GM12873 (cell line): ENCODE results near the gene GSTM2.

Experiments used
- CTCF ChIP-seq: IDR thresholded peaks from 2 replicates; pipeline ENCODE4 v1.5.1; 2012; ENCODE audit warnings: low read depth, mild to moderate bottlenecking, moderate library complexity, low read length, control low read depth; ENCODE audit not compliant: insufficient read depth; ENCODE audit errors: missing control alignments

GSTM2 gene

GRCh38 chr1:109667452-109668122, at the start of gene GSTM2:
GSTM2 (plus strand) TSS chr1:109668057; CDS start chr1:109668116, 59 bp downstream.
- no peak for TF ChIP-seq CTCF

GRCh38 chr1:109618661-109619575, 48.9 kb upstream of the GSTM2 start:
- no peak for TF ChIP-seq CTCF

- no peak for TF ChIP-seq CTCF
Measured at GRCh38 chr1:109619576-109620400, 48.1 kb upstream of the GSTM2 start, which contains the start of the genes AMPD2 and GNAT2. AMPD2 (plus strand) TSS chr1:109619837; CDS start chr1:109621176, 1,339 bp downstream. GNAT2 (minus strand) TSS chr1:109619616; CDS start chr1:109612870, 6,746 bp downstream.

- no peak for TF ChIP-seq CTCF
Measured at GRCh38 chr1:109620401-109620791, 47.5 kb upstream of the GSTM2 start.

GRCh38 chr1:109620841-109621286, 47.0 kb upstream of the GSTM2 start:
- no peak for TF ChIP-seq CTCF

GRCh38 chr1:109621379-109622136, 46.3 kb upstream of the GSTM2 start:
- no peak for TF ChIP-seq CTCF
